ENCODE measurements around the gene IMP3.
"Not testable (repeated sequence)": the region's sequence is repeated elsewhere in the genome, so short reads cannot be mapped to it uniquely, and the experiment has no call there.

IMP3 gene

GRCh38 chr15:75682181-75683135 is 42.4 kb upstream of the IMP3 start:
- Histone ChIP-seq H3K27me3 (replicated peaks; ENCODE audit: control insufficient read depth, insufficient read depth, low read length, poor library complexity, severe bottlenecking) (no peaks in the 10 kb centered on the region), H3K9me3 (ENCODE audit: control insufficient read depth, low read length) (no peaks in the 10 kb centered on the region), H3K27ac (ENCODE audit: insufficient read depth, low read length, poor library complexity, severe bottlenecking) (no peak overlapping the region), H3K4me1 (ENCODE audit: control insufficient read depth, insufficient read depth, low read length, poor library complexity, severe bottlenecking) (no peaks in the 10 kb centered on the region), H3K36me3 (ENCODE audit: control insufficient read depth, insufficient read depth, low read length) (no peaks in the 10 kb centered on the region), H3K4me3 (ENCODE audit: insufficient read depth, low read depth, low read length, poor library complexity, severe bottlenecking) (no peak overlapping the region)
- DNase-seq: no peak

DNA sequence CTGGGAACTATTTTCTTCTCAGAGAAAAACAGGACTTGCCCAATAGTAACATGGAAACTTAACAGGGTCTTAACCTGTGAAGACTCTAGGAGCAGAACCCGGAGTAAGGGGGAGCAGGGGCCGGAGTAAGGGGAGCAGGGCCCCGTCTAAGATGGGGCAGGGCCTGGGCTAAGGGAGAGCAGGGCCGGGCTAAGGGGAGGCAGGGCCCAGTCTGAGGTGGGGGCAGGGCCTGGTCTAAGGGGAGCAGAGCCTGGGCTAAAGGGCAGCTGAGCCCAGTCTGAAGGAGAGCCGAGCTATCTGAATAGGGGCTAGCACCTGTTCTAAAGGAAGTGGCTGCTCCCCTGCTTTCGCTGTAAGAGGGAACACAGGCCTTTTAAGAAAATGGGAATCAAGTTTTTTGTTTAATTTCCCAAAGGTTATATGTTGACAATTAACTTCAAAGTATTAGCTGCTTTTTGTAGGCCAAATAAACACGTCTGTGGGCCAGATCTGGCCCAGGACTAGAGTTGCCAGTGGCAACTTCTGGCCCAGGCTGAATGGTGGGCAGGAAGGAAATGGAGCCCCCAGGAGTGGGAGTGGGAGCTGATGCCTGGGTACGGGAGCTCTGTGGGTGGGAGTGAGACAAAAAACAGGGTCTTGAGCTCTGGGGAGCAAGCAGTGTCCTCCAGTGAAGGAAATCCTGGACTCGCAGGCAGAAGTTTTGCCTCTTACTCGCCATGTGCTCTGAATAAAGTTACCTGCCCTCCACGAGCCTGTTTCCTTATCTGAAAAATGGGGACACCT is 40.2 kb upstream of the IMP3 start:
- Histone ChIP-seq H3K27me3 (replicated peaks; ENCODE audit: control insufficient read depth, insufficient read depth, low read length, poor library complexity, severe bottlenecking) (no peaks in the 10 kb centered on the region), H3K9me3 (ENCODE audit: control insufficient read depth, low read length) (no peaks in the 10 kb centered on the region), H3K4me3 (ENCODE audit: insufficient read depth, low read depth, low read length, poor library complexity, severe bottlenecking) (no peak overlapping the region), H3K27ac (ENCODE audit: insufficient read depth, low read length, poor library complexity, severe bottlenecking) (no peak overlapping the region), H3K36me3 (ENCODE audit: control insufficient read depth, insufficient read depth, low read length) (no peaks in the 10 kb centered on the region), H3K4me1 (ENCODE audit: control insufficient read depth, insufficient read depth, low read length, poor library complexity, severe bottlenecking) (no peaks in the 10 kb centered on the region)
- DNase-seq: no peak

DNA sequence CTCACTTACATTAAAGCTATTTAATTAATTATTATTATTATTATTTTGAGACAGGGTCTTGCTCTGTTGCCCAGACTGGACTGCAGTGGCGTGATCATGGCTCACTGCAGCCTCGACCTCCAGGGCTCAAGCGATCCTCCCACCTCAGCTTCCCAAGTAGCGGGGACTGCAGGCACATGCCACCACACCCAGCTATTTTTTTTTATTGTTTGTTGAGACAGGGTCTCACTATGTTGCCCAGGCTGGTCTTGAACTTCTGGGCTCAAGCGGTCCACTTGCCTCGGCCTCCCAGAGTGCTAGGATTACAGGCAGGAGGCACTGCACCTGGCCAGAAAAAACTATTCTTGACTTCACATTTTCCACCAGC is 38.3 kb upstream of the IMP3 start:
- not testable (repeated sequence) for H3K27ac ChIP-seq (ENCODE audit: insufficient read depth, low read length, poor library complexity, severe bottlenecking); H3K27me3 ChIP-seq (replicated peaks; ENCODE audit: control insufficient read depth, insufficient read depth, low read length, poor library complexity, severe bottlenecking); H3K36me3 ChIP-seq (ENCODE audit: control insufficient read depth, insufficient read depth, low read length); H3K4me1 ChIP-seq (ENCODE audit: control insufficient read depth, insufficient read depth, low read length, poor library complexity, severe bottlenecking); H3K4me3 ChIP-seq (ENCODE audit: insufficient read depth, low read depth, low read length, poor library complexity, severe bottlenecking); H3K9me3 ChIP-seq (ENCODE audit: control insufficient read depth, low read length); DNase-seq

DNA sequence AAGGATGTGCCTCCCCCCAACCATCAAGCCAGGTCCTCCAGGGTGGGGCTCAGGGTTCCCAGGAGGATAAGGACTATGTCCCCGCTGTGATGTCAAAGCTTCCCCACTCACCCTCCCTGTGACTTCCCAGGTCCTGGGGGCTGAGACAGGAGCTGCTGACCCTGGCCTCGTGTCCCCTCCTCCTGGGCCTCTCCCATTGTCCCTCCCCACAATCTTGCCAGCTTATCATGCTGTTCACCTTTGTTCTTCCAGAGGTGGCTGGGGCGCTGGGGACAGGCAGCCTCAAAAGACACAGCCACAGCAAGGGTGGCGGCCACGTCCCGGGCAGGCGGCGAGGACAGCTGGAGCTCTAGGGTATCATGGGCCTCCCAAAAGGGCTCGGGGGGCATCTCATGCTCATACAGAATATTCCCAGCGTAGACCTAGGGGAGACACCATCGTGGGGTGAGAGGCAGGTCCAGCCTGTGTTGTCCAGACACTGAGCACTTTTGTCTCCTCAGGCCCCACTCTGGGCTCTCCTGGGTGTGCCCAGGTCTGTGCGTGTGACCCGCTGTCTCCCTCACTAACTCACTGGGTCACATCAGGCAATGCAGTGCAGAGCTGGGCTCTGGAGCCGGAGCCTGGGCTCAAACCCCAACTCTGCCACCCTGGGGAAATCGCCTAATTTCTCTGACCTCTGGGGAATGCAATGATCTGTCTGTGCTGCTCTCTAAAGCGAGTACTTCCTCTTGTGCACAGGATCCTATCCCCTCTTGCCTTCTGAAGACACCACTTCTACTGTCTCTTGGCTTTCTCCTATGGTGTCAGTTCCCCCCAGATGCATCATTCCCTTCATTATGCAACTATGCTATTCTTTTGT is 37.7 kb upstream of the IMP3 start:
- Histone ChIP-seq H3K27ac (ENCODE audit: insufficient read depth, low read length, poor library complexity, severe bottlenecking) (no peak overlapping the region), H3K9me3 (ENCODE audit: control insufficient read depth, low read length) (no peaks in the 10 kb centered on the region), H3K4me3 (ENCODE audit: insufficient read depth, low read depth, low read length, poor library complexity, severe bottlenecking) (no peak overlapping the region), H3K27me3 (replicated peaks; ENCODE audit: control insufficient read depth, insufficient read depth, low read length, poor library complexity, severe bottlenecking) (no peaks in the 10 kb centered on the region), H3K4me1 (ENCODE audit: control insufficient read depth, insufficient read depth, low read length, poor library complexity, severe bottlenecking) (no peaks in the 10 kb centered on the region), H3K36me3 (ENCODE audit: control insufficient read depth, insufficient read depth, low read length) (no peaks in the 10 kb centered on the region)
- DNase-seq: no peak

GRCh38 chr15:75676688-75677464 is 36.9 kb upstream of the IMP3 start:
- DNase-seq: no peak
- H3K27me3 ChIP-seq (replicated peaks; ENCODE audit: control insufficient read depth, insufficient read depth, low read length, poor library complexity, severe bottlenecking): no peaks in the 10 kb centered on the region
- H3K4me3 ChIP-seq (ENCODE audit: insufficient read depth, low read depth, low read length, poor library complexity, severe bottlenecking): no peak overlapping the region
- H3K9me3 ChIP-seq (ENCODE audit: control insufficient read depth, low read length): no peaks in the 10 kb centered on the region
- H3K4me1 ChIP-seq (ENCODE audit: control insufficient read depth, insufficient read depth, low read length, poor library complexity, severe bottlenecking): no peaks in the 10 kb centered on the region
- H3K36me3 ChIP-seq (ENCODE audit: control insufficient read depth, insufficient read depth, low read length): no peaks in the 10 kb centered on the region
- no peak overlapping the region for H3K27ac ChIP-seq (ENCODE audit: insufficient read depth, low read length, poor library complexity, severe bottlenecking)

DNA sequence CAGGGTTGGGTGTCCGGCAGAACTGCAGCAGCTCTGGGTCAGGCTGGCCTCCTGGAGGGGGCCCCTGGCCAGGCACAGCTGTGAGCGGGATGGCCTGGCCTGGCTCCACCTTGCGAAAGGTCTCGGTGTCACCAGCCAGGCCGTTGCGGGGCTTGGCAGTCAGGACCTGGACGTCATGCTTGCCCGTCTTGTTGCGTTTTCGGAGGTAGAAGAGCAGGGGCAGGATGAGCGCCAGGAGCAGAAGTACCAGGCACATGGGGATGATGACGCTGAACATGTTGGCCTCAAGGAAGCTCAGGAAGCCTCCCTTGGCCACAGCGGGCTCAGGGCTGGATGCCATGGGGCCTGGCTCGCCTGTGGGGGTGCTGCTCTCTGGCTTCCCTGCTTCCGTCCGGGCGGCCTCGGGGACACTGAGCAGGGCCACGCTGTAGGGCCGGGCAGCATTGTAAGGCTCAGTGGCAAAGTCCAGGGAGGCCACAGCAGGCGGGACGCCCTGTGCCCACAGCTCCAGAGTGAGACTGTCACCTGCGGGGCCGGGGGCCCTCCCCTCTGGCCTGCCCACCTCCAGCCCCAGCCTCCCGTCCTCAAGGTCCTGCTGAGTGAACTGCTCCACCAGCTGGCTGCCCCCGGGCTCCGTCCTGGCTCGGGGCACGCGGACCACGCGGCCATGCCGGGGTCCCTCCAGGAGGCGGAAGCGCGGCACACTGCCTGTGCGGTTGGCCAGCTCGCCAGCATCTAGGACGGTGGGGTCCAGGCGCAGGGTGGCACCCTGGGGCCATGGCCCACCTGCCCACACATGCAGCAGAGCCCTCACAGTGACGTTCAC is 35.8 kb upstream of the IMP3 start:
- Histone ChIP-seq H3K9me3 (ENCODE audit: control insufficient read depth, low read length) (no peaks in the 10 kb centered on the region), H3K4me3 (ENCODE audit: insufficient read depth, low read depth, low read length, poor library complexity, severe bottlenecking) (no peak overlapping the region), H3K27ac (ENCODE audit: insufficient read depth, low read length, poor library complexity, severe bottlenecking) (no peak overlapping the region), H3K36me3 (ENCODE audit: control insufficient read depth, insufficient read depth, low read length) (no peaks in the 10 kb centered on the region), H3K27me3 (replicated peaks; ENCODE audit: control insufficient read depth, insufficient read depth, low read length, poor library complexity, severe bottlenecking) (no peaks in the 10 kb centered on the region), H3K4me1 (ENCODE audit: control insufficient read depth, insufficient read depth, low read length, poor library complexity, severe bottlenecking) (no peaks in the 10 kb centered on the region)
- no peak for DNase-seq

- H3K4me1 ChIP-seq (ENCODE audit: control insufficient read depth, insufficient read depth, low read length, poor library complexity, severe bottlenecking): no peaks in the 10 kb centered on the region
- no peak overlapping the region for H3K27ac ChIP-seq (ENCODE audit: insufficient read depth, low read length, poor library complexity, severe bottlenecking)
- no peaks in the 10 kb centered on the region for H3K27me3 ChIP-seq (replicated peaks; ENCODE audit: control insufficient read depth, insufficient read depth, low read length, poor library complexity, severe bottlenecking)
- no peak overlapping the region for H3K4me3 ChIP-seq (ENCODE audit: insufficient read depth, low read depth, low read length, poor library complexity, severe bottlenecking)
- DNase-seq: no peak
- H3K9me3 ChIP-seq (ENCODE audit: control insufficient read depth, low read length): no peaks in the 10 kb centered on the region
- no peaks in the 10 kb centered on the region for H3K36me3 ChIP-seq (ENCODE audit: control insufficient read depth, insufficient read depth, low read length)
Measured at GRCh38 chr15:75674366-75674765, 34.3 kb upstream of the IMP3 start.

DNA sequence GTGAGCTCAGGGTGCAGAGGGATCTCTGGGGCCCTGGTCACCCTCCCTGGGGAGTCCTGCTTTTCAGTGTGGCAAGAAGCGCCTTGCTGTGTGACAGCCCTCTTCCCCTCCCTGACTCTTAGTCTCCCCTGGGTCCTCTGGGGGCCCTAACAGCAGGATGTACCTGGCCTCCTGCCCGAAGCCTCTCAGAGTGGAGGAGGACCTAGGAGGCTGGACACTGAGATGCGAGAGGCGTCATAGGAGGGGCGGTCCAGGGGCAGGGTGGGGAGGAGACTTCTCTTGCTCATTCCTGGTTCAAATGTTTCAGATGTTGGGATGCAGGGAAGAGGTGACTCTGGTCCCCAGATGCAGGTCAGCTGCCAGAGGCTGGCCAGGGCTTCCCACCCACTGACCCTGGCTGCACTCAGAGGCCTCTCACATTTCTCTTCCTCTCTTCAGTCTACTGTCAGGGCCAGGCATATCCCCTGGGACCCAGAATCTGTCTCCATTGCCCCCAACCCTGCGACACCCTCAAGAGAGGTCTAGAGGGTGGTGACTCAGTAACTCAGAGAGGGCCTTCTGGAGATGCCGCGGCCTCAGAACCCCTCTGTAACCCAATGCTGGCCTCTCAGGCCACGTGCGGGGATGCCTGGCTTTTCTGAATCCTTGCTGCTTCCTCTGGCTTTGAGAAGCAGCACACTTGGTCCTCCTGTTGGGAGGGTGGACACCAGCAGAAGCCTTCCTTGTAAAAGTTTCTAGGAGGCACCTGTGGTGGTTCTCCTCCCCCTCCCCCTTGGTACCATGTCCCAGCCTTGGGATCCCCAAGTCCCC is 33.6 kb upstream of the IMP3 start:
- Histone ChIP-seq H3K4me1 (ENCODE audit: control insufficient read depth, insufficient read depth, low read length, poor library complexity, severe bottlenecking) (no peaks in the 10 kb centered on the region), H3K9me3 (ENCODE audit: control insufficient read depth, low read length) (no peaks in the 10 kb centered on the region), H3K4me3 (ENCODE audit: insufficient read depth, low read depth, low read length, poor library complexity, severe bottlenecking) (no peak overlapping the region), H3K36me3 (ENCODE audit: control insufficient read depth, insufficient read depth, low read length) (no peaks in the 10 kb centered on the region), H3K27ac (ENCODE audit: insufficient read depth, low read length, poor library complexity, severe bottlenecking) (no peak overlapping the region), H3K27me3 (replicated peaks; ENCODE audit: control insufficient read depth, insufficient read depth, low read length, poor library complexity, severe bottlenecking) (no peaks in the 10 kb centered on the region)
- no peak for DNase-seq

Measured in effector memory CD4-positive, alpha-beta T cell (primary cell).